IMR-90 (cell line): Measurements from ENCODE around the gene CRACDL. TPM values are rescaled to one million over a fixed set of nuclear protein-coding genes. Genes with fewer than 3 reads are reported as not detected.

ENCODE experiments used
- ATAC-seq: fragments of 200-7000 bp; cut with Tn5 transposase; 2 replicates; pipeline ENCODE4 v1.9.1; 2020; ENCODE audit warnings: low read depth, mild to moderate bottlenecking, moderate library complexity
- BruUV-seq: library from RNA; stranded (reverse); fragments of 400-500 nt; replicated peaks from 2 replicates; lab custom pipeline; 2021; lab: Mats Ljungman, UMichigan
- CTCF ChIA-PET: fragments of 300-600 bp; formaldehyde crosslinking; extraction: SDS; loops from one replicate; lab custom pipeline; 2021; ENCODE audit warnings: antibody characterized with exemption; lab: Yijun Ruan, JAX
- POLR2A ChIA-PET: fragments of 300-600 bp; sonication (Branson Sonifier 250); formaldehyde crosslinking; loops from one replicate; lab custom pipeline; 2022; ENCODE audit warnings: antibody characterized with exemption; ENCODE audit not compliant: unreplicated experiment; lab: Charles Lee
- DNase-seq: peaks from one replicate; pipeline ENCODE4 v3.0.0; 2013
- H2AFZ ChIP-seq: replicated peaks from 2 replicates; pipeline ENCODE3; 2013; ENCODE audit warnings: low read length, mild to moderate bottlenecking; ENCODE audit not compliant: poor library complexity
- H2AK5ac ChIP-seq: 2 replicates; pipeline ENCODE4 v1.6.1; 2013; ENCODE audit warnings: low read depth, low read length, inconsistent platforms
- H2AK9ac ChIP-seq: replicated peaks from 2 replicates; pipeline ENCODE3; 2013; ENCODE audit warnings: mild to moderate bottlenecking, low read depth, low read length, moderate library complexity; ENCODE audit not compliant: poor library complexity
- H2BK120ac ChIP-seq: 2 replicates; pipeline ENCODE4 v1.6.1; 2013; ENCODE audit warnings: low read depth, low read length, inconsistent platforms
- H2BK15ac ChIP-seq: 3 replicates; pipeline ENCODE4 v1.6.1; 2013; ENCODE audit warnings: low read depth, low read length, inconsistent platforms
- H2BK20ac ChIP-seq: 2 replicates; pipeline ENCODE4 v1.6.1; 2013; ENCODE audit warnings: low read depth, mild to moderate bottlenecking, inconsistent platforms, low read length, moderate library complexity
- H2BK5ac ChIP-seq: 2 replicates; pipeline ENCODE4 v1.6.1; 2013; ENCODE audit warnings: mild to moderate bottlenecking, low read depth, low read length, inconsistent platforms; ENCODE audit not compliant: poor library complexity, severe bottlenecking
- H3K14ac ChIP-seq: replicated peaks from 2 replicates; pipeline ENCODE4 v1.6.1; 2013; ENCODE audit warnings: low read depth, low read length, inconsistent platforms
- H3K18ac ChIP-seq: 2 replicates; pipeline ENCODE4 v1.6.1; 2013; ENCODE audit warnings: low read depth, low read length, control low read depth
- H3K23ac ChIP-seq: 2 replicates; pipeline ENCODE4 v1.6.1; 2013; ENCODE audit warnings: low read depth, low read length, inconsistent platforms
- H3K27ac ChIP-seq: 2 replicates; pipeline ENCODE4 v1.5.1; 2013; ENCODE audit warnings: mild to moderate bottlenecking, control low read depth, low read length; ENCODE audit not compliant: insufficient read depth
- H3K27me3 ChIP-seq: 2 replicates; pipeline ENCODE4 v1.6.1; 2013; ENCODE audit warnings: low read length; ENCODE audit not compliant: control insufficient read depth, insufficient read depth
- H3K36me3 ChIP-seq: 2 replicates; pipeline ENCODE4 v1.6.1; 2013; ENCODE audit warnings: low read length, mixed read lengths; ENCODE audit not compliant: control insufficient read depth, insufficient read depth
- H3K4ac ChIP-seq: 2 replicates; pipeline ENCODE4 v1.6.1; 2013; ENCODE audit warnings: low read depth, low read length, inconsistent platforms
- H3K4me1 ChIP-seq: 2 replicates; pipeline ENCODE4 v1.6.1; 2013; ENCODE audit warnings: low read length, mixed read lengths; ENCODE audit not compliant: control insufficient read depth, insufficient read depth
- H3K4me2 ChIP-seq: 2 replicates; pipeline ENCODE4 v1.6.1; 2013; ENCODE audit warnings: low read depth, mild to moderate bottlenecking, control low read depth, low read length, moderate library complexity
- H3K4me3 ChIP-seq: 2 replicates; pipeline ENCODE4 v1.5.1; 2013; ENCODE audit warnings: low read depth, mild to moderate bottlenecking, control low read depth, low read length, moderate library complexity; ENCODE audit not compliant: insufficient read depth
- H3K56ac ChIP-seq: 2 replicates; pipeline ENCODE4 v1.6.1; 2013; ENCODE audit warnings: low read length, inconsistent platforms; ENCODE audit not compliant: insufficient read depth; ENCODE audit errors: extremely low read depth
- H3K79me1 ChIP-seq, 2 experiments: 2 replicates each; pipeline ENCODE4 v1.6.1; 2013; ENCODE audit warnings: low read length in 2 of 2, inconsistent platforms in 1 of 2, low read depth in 1 of 2
- H3K9ac ChIP-seq: 2 replicates; pipeline ENCODE4 v1.6.1; 2013; ENCODE audit warnings: low read depth, low read length, control low read depth
- H3K9me1 ChIP-seq: 2 replicates; pipeline ENCODE4 v1.6.1; 2013; ENCODE audit warnings: low read length, inconsistent platforms; ENCODE audit not compliant: insufficient read depth
- H3K9me3 ChIP-seq: 2 replicates; pipeline ENCODE4 v1.6.1; 2013; ENCODE audit warnings: low read length; ENCODE audit not compliant: control insufficient read depth, insufficient read depth
- H4K20me1 ChIP-seq: 2 replicates; pipeline ENCODE4 v1.6.1; 2013; ENCODE audit warnings: low read length, inconsistent platforms; ENCODE audit not compliant: insufficient read depth
- H4K5ac ChIP-seq: 2 replicates; pipeline ENCODE4 v1.6.1; 2013; ENCODE audit warnings: mild to moderate bottlenecking, low read depth, low read length, control low read depth
- H4K8ac ChIP-seq, 2 experiments: 2 replicates each; pipeline ENCODE4 v1.6.1; 2013; ENCODE audit warnings: low read depth in 2 of 2, low read length in 2 of 2, control low read depth in 1 of 2, inconsistent platforms in 1 of 2
- H4K91ac ChIP-seq: 2 replicates; pipeline ENCODE4 v1.6.1; 2013; ENCODE audit warnings: low read depth, low read length, inconsistent platforms; ENCODE audit not compliant: insufficient read depth
- FOS ChIP-seq: fragments of 150-350 bp; IDR thresholded peaks from 2 replicates; pipeline ENCODE4 v1.6.1; 2016; ENCODE audit warnings: low read depth, low read length
- USF2 ChIP-seq: fragments of 150-350 bp; IDR thresholded peaks from 2 replicates; pipeline ENCODE4 v1.6.1; 2017; ENCODE audit warnings: mild to moderate bottlenecking, antibody characterized with exemption, low read length, low read depth
- WGBS, 2 experiments: methylation state at CpG; one replicate each; pipeline versions ENCODE4 v1.1.5 to v1.1.7; 2013; ENCODE audit warnings: missing lambda C conversion rate in 2 of 2; ENCODE audit not compliant: insufficient read length in 1 of 2; ENCODE audit errors: extremely low coverage in 2 of 2; 5-methylcytosine and 5-hydroxymethylcytosine counted together
- dilution Hi-C: fragments of 300-500 bp; cut with HindIII; formaldehyde crosslinking; loops from one replicate; pipeline ENCODE4 v1.14.3; 2018; ENCODE audit warnings: low sequenced_read_pairs; ENCODE audit not compliant: unreplicated experiment
- in situ Hi-C: fragments of 300-500 bp; cut with MboI; formaldehyde crosslinking; loops from 3 replicates; pipeline ENCODE4 v1.14.3; 2019; ENCODE audit warnings: low sequenced_read_pairs, inconsistent platforms, mixed read lengths
- intact Hi-C: fragments of 100-400 bp; cut with micrococcal nuclease; formaldehyde crosslinking; loops from 2 replicates; pipeline ENCODE4 v1.10.0; 2022
- polyA plus RNA-seq, 3 experiments: library from polyadenylated mRNA; depleted of rRNA; stranded (reverse); fragments of >200 nt; gene quantifications; 2 replicates each; pipeline ENCODE4 v1.2.3, GENCODE V29; 2012; ENCODE audit warnings: low replicate concordance in 1 of 3
- total RNA-seq: library from RNA; depleted of rRNA; stranded (reverse); fragments of >200 nt; gene quantifications from 2 replicates; pipeline ENCODE4 v1.2.3, GENCODE V29; 2012

The CRACDL gene
- total and polyA plus RNA-seq, 2 of the 4 experiments (the other 2 are of a cell fraction) = not detected

GRCh38 chr2:98940102-98940501 lies 4.1 kb upstream of the CRACDL start:
- no peak overlapping the region for H2BK5ac ChIP-seq
- H4K91ac ChIP-seq = no peak overlapping the region
- POLR2A ChIA-PET = no interaction called here
- intact Hi-C loops = no loop called here
- peaks cover 40% of the 10 kb centered on the region for H3K27me3 ChIP-seq
- no peak for ATAC-seq
- WGBS, 2 experiments = no CpG with 5 or more reads among the region's 1 CpG
- peaks cover 3% of the 10 kb centered on the region; the same call in 1 of the 2 replicates for H3K9me3 ChIP-seq
- no peak overlapping the region for H2BK120ac ChIP-seq
- no peaks in the 10 kb centered on the region for H4K20me1 ChIP-seq
- no peak overlapping the region for H3K56ac ChIP-seq
- no peak overlapping the region for H2BK15ac ChIP-seq
- no peak for TF ChIP-seq FOS
- no peak for TF ChIP-seq USF2
- no peak overlapping the region for H3K4me2 ChIP-seq
- no peak overlapping the region for H3K9ac ChIP-seq
- H3K27ac ChIP-seq = no peak overlapping the region
- H3K9me1 ChIP-seq = no peaks in the 10 kb centered on the region
- no peak overlapping the region for H3K4me3 ChIP-seq
- no peak overlapping the region for H4K5ac ChIP-seq
- dilution Hi-C loops = no loop called here
- H3K14ac ChIP-seq = no peak overlapping the region
- in situ Hi-C loops = no loop called here
- no TSS peak for BruUV-seq
- no peaks in the 10 kb centered on the region for H3K79me1 ChIP-seq
- no peak overlapping the region for H3K18ac ChIP-seq
- DNase-seq = no peak
- no peak overlapping the region for H3K4ac ChIP-seq
- H4K8ac ChIP-seq = no peak overlapping the region
- CTCF ChIA-PET = no interaction called here
- H3K4me1 ChIP-seq = no peaks in the 10 kb centered on the region
- no peak overlapping the region for H3K23ac ChIP-seq
- H2AK9ac ChIP-seq = no peak overlapping the region
- H2AFZ ChIP-seq = no peak overlapping the region
- no peak overlapping the region for H2BK20ac ChIP-seq
- H3K36me3 ChIP-seq = no peaks in the 10 kb centered on the region
- no peak overlapping the region for H2AK5ac ChIP-seq
